Stimulated activated CD4-positive, alpha-beta T cell treated with anti-CD3 and anti-CD28 coated beads, Interleukin-12 subunit alpha, Interleukin-12 subunit beta, amount 100 ng/mL, for 4 hours (primary cell): ENCODE data around the gene HEPACAM2.

Experiments
- DNase-seq: peaks from one replicate; pipeline ENCODE4 v3.0.0-alpha.2; 2020

HEPACAM2 gene

DNA sequence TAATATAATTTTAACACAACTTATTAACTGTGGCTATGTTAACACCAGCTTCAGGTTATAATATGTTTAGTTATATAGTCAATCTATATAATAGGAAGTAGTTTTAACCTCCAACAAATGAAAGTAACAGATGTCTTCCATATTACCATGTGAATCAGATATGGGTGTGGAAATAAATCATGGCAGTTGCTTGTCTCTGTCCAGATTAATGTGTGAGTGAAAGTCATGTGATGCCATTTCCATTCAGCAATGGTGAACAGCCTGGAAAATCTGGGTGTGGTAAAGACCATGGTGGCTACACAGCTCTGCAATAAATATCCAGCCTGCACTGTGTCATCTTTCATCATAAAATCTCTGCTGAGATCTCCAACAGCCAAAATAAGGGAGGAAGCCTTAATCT, 27.8 kb downstream of the HEPACAM2 start:
- no peak for DNase-seq

DNA sequence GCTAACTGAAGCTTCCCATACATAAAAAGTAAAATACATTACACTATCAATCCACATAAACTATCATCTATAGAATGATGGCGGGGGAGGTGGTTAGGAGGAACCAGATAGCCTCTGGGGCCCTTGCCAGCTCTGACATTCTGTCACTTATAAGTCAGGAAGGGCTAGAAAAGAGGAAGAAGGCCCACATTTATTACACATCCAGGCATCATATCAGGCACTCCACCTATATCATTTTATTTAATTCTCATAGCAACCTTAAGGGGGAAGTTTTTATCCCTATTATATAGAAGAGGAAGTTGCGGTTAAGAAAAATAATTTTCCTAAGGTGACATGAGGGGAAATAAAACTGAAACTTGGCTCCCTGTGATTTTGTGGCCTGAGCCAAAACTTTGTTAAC, 29.9 kb downstream of the HEPACAM2 start:
- DNase-seq = no peak

DNA sequence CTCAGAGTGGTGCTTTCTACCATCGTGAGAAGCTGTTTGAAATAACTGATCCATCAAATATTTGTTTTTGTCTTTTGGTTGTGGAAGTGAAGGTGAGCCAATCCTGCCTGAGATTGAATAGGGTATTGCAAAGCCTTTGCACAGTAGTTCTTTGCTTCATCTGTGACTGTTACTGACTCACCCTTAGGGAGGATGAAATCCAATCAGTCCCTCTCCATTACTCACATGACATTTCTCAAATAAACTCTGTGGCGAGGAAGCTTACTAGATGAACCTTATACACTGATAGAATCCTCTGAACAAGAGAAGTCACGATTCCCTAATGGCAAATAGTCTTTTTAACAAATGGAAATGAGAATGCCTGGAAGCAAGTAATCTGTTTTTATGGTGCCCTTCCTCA, 31.9 kb downstream of the HEPACAM2 start:
- no peak for DNase-seq

DNA sequence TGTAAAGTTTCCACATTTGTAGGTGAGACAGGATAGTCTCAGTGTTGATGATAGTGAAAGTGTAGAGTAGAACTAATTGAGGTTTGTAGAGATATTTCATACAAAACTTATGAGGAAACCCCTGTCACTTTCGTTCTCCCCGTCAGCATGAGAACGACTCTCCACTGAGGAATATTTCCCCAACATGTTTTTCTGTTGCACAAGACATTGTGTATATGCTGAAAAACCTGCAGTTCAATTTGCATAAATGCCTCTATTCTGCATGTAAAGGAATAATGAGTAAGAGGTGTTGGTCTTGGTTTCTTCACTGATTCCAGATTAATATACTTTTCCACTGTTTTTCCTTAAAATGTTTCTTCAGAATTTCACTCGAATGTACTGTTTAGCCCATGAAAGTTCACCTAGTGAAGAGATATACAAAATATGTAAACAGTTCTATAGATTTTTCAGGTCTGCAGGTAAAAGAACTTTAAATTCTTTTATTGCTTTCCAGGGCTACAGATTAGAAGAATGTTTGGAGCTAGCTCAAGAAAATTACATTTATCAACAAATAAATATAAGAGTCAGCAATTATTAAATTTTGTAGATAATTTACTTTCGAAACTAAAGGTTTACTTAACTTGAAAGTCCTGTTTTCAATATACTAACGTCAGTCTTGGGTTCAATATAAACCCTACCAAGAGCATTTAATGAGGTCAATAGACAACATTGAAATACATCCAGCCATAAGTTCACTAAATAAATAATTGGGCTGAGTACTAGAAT, 37.2 kb downstream of the HEPACAM2 start:
- DNase-seq = no peak

DNA sequence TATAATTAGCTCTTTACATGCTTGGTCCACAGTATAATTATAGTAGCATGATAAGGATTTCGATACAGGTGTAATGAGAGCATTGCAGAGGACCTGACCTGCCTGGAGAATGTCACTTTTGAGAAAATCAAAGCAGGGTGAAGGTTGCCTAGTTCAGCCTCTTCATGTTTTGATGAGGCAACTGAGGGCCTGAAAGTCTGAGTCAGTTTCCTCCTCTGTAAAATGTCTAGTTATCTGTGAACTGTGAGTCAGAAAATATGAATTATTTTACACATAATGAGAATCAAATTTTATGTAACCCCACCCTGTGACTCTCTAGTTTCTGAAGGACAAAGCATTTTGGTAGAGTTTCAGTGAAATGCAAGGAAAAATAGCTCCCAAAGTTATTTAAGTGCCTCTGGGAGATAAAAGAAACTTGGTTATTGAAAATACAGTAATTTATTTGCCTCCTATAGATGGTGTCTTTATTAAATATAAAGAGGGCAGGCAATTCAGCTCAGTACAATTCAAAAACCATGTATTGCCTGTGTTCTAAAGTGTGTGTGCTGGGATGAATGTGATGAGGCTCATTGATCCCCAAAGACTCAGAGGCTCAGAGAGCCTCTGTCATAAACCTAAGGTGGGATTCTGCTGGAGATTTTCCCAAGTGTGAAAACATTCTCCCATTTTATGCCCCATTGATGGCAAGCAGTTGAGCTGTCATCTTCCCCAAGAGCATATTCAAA, 40.8 kb downstream of the HEPACAM2 start:
- no peak for DNase-seq

DNA sequence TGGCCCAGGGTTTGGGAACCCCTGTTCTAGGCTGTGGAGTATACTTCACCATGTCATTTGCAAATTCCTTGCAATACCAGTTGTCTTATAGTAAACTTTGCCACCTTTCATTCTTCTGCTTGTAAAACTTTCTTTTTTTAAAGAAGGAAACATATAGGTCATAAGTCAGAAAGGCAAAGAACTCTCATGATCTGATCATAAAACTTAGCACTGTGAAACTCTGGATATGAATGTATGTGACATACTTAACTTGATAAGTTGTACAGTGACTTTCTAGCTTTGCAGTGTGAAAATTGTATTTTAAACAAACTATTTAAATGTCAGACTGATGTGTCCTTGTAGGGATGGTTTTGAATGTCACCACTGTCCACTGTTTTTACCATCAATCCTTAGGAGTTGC, 47.1 kb downstream of the HEPACAM2 start:
- no peak for DNase-seq

DNA sequence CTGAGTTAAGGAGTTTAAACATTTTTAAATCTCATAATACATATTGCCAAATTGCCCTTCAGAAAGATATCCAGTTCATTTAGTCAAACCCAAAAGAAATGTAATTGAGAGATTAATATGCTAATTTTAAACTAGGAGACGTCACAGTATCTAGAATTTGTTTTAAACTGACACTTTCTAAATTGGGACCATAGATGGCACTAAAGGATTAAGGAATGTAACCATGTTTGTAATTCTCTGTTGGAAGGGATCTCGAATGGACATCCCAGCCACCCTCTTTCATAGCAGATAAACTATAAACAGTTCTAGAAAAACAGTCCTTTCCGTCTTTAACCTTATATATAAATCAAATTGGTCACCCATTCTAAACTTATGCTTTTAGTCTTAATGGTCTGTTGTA, 48.1 kb downstream of the HEPACAM2 start:
- no peak for DNase-seq

DNA sequence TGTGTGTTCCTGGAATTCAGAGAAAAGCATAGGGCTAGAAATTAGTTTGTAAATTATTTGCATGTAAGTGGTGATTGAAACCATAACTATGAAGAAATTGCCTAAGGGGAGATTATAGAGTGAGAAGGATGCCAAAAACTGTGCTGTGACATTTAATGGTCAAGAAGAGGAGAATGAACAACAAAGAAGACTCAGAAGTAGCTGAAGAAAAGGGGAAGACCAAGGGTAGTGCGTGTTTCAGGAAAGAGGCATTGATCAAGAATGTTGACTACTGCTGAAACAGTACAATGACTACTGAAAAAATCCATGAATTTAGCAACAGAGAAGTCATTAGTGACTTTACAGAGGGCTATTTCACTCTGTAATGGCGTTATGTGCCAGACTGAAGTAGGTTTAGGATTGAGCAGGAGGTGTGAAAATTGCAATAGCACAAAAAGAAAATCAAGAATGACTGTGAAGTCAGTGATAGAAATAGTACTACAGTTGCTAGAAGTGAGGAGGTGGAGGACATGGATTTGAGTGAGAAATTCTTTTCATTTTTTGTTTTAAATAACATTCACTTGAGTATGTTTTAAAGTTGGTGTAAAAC, 49.2 kb downstream of the HEPACAM2 start:
- DNase-seq = no peak

DNA sequence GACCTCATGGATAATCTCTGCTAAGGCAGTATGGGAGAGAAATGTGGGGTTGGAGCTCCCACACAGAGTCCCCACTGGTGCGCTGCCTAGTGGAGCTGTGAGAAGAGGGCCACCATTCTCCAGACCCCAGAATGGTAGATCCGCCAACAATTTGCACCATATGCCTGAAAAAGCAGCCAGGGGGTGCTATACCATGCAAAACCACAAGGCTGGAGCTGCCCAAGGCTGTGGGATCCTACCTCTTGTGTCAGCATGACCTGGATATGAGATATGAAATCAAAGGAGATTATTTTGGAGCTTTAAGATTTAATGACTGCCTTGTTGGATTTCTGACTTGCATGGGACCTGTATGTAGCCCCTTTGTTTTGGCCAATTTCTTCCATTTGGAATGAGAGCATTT, 51.0 kb downstream of the HEPACAM2 start:
- no peak for DNase-seq

DNA sequence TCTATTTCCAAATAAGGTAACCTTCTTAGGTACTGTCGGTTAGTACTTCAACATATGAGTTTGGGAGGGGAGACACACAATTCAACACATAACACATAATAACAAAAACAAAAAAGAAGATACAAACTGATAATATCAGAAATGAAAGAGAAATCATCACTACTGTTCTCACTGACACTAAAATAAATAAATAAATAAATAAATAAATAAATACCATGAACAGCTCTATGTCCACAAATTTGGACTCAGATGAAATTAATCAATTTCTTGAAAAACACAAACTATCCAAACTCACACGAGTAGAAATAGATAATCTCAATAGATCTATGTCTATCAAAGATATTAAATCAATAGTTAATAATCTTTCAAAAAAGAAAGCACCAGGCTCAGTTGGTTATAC, 53.6 kb downstream of the HEPACAM2 start:
- DNase-seq = no peak

DNA sequence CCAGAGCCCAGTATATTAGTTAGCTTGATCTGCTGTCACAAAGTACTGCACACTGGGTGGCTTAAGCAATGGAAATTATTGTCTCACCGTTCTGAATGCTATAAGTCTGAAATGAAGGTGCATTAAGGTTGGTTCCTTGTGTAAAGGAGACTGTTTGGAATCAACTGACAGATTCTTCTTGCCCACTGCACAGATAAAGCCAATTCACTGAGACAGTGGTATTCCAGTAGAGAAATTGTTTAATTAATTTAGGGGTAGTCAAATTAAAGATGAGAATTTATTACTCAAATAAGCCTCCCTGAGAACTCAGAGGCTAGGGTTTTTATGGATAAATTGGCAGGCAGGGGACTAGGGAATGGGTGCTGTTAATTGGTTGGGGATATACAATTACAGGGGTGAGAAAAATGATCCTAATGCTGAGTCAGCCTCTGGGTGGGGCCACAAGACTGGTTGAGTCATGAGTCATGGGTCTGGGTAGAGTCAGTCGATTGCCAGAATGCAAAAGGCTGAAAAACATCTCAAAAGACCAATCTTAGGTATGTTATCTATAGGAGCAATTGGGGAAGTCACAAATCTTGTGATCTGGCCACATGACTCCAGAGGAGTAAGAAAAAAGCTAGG, 54.6 kb downstream of the HEPACAM2 start:
- no peak for DNase-seq

DNA sequence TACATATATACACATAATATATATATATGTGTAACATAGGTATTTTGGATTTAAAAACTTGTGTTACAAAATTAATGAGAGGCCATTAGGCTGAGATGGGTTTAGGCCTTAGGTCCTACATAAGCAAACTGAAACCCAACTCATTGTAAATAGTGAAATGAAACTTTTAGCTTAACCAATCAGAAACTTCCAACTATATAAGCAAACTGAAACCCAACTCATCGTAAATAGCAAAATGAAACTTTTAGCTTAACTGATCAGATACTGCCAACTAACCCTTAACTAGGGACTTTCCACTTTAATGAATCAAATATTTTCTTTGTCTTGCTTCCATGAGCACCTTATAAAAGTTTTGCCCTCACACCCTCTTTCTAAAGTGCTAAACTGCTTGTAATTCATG, 60.8 kb downstream of the HEPACAM2 start:
- no peak for DNase-seq

DNA sequence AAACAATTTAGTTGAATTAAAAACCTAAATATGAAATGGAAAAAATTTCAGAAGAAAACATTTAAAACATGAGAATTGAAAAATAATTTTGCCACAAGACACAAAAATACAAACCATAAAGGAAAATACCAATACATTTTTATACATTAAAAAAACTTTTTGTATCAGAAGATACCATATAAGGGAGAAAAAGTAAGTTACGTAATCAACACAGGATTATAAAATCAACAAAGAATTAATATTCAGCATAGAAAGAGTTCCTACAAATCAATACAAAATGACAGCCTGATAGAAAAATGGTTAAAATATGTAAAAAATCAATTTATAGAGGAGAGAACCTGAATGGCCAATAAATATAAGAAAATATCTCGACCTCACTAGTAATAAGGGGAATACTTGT, 61.5 kb downstream of the HEPACAM2 start:
- no peak for DNase-seq

DNA sequence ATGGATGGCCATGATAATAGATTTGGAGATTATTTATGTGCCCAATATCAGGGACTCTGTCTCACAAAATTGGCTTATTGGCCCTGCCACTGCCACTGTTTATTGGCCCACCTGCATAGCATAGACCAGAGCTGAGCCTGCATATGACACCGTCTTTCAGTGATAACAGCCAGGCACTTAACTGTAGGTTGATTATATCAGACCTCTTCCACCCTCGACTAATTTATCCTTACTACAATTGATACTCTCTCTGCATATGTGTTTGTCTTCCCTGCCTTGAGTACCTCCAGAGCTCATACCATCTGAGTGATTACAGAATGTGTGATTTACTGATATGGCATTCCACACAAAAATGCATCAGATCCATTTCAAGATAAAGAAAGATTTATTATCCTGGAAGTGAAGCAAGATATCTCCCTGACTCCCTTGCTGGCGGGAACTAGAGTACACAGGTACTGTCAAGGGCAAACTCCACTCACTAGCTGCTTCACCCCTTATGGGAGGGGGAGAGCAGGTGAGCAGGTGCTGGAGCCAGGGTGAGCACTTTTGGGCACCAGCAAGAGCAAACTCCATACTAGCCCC, 65.0 kb downstream of the HEPACAM2 start:
- no peak for DNase-seq

DNA sequence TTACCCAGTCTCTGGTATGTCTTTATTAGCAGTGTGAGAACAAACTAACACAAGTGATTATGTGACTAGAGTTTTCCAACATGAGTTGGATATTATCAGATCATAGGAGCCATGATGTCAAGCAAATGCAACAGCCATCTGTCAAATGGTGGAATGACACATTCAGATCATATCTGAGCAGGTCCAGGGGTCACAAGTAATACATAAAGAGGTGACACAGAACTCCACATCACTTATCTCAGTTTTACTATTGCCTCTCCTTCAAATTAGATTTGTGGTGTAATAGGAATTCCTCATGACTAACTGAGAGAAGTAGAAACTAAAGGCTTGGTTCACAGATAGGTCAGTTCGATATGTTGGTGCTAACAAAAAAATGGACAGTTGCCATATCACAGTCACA, 65.9 kb downstream of the HEPACAM2 start:
- DNase-seq = no peak

DNA sequence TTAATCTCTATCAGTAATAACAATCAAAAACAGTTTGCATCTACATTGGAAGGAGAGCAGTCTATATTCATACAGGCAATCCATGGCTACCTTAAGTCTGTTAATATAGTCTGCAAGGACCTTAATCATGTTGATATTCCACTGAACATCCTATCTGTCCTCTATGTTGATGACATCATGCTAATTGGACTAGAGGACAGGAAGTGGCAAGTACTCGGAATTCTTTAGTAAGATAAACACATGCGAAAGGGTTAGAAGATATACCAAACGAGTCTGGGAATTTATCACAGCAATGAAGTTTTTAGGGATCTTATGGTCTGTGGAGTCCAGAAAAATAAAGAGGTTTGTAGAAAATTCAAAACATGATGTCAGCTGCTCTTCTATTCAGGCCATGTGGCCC, 66.8 kb downstream of the HEPACAM2 start:
- no peak for DNase-seq

DNA sequence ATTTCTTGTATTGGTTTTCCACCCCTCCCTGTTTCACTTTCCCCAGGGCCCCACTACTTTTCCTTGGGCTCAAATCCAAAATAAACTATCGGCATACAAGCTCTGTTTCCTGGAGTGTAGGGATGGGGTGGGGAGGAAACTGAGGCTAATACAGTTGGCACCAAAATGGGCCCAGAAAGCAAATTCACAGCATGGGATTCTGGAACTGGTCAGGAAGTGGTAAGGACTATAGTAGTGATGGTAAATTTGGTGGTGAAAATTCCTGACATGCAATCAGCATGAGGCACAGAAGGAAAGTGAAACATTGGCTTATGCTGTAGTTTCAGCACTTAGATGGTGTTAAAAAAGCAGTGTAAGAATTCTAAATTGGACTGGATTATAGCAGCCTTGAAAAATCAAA, 69.4 kb downstream of the HEPACAM2 start:
- DNase-seq = no peak

DNA sequence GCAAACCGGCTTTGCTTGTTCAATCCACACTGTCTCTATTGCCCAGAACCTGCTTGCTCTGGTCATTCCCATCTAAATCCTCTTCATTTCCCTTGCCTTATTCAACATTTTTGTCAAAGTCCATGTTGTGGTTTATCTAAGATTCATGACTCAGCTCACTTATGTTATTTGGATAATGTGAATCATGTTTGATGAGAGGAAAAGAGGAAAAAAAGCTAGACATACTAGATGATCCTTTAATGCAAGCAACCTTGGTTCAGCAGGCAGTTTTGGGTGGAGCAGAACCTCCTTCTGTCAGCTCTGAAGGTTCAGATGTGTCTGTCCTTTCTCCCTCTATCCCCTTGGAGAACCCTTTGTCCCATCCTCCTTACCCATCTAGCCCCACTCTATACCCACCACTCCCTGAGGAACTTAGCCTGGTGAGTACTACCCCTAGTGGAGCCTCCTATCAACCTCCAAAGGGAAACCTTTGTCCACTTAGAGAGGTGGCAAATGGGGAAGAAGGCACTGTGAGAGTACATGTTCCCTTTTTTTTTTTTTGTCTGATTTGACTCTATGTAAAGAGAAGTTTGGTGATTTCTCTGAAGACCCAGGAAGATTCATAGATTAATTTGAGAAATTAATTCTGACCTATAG, 76.0 kb downstream of the HEPACAM2 start:
- no peak for DNase-seq

DNA sequence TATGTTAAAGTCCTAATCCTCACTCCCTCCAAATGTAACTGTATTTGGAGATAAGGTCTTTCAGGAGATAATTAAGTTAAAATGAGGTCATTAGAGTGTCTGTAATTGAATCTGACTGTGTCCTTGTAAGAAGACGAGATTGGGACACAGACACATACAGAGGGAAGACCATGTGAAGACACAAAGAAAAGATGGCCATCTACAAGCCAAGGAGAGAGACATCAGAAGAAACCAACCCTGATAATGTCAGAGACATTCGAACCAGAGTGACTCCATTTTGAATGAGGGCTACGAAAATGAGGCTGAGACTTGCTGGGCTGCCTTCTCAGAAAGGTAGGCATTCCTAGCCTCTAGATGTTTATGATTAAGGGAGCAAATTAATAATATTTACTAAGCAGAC, 77.5 kb downstream of the HEPACAM2 start:
- DNase-seq = no peak

DNA sequence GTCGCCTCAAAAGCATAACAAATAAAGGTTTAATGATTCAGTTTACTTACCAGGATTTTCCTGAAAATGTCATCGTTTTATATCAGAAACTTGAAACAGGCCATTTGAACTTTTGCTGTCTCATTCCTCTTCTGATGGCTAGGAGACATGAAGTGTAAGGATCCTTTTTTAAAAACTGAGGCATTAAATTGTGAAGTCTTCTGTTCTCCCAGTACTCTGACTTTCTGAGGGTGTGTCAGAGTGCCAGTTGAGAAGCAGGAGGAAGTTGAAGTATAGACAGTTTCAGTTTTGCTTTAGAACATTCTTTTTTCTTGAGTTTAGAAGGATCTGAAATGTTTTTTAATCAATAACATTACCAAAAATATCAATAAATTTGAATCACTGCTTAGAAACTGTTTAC, 78.1 kb downstream of the HEPACAM2 start, which contains the start of gene SAMD9L:
TSS of gene SAMD9L (minus strand) at position 242 of the 400 bp plus-strand sequence. CDS start 12,414 bp downstream, outside the sequence.
- DNase-seq = no peak

DNA sequence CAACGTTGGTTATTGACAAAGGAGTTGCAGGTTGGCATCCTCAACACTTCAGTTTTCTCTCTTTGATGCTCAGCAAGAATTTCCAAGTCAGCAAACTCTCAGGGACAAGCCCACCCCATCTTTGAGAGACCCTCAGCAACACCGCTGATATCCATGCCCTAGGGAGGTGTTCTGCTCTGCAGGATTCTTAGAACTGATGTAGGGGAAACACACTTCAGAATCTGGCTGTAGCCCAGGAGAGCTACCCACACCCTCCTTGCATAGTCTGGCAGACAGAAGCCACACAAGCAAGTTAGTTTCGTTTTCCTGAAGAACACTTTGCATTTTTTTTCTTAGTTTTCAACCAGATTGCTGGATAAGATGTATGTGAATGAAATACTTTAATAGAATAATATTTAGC, 78.9 kb downstream of the HEPACAM2 start:
- peak; percentile 3 for DNase-seq

DNA sequence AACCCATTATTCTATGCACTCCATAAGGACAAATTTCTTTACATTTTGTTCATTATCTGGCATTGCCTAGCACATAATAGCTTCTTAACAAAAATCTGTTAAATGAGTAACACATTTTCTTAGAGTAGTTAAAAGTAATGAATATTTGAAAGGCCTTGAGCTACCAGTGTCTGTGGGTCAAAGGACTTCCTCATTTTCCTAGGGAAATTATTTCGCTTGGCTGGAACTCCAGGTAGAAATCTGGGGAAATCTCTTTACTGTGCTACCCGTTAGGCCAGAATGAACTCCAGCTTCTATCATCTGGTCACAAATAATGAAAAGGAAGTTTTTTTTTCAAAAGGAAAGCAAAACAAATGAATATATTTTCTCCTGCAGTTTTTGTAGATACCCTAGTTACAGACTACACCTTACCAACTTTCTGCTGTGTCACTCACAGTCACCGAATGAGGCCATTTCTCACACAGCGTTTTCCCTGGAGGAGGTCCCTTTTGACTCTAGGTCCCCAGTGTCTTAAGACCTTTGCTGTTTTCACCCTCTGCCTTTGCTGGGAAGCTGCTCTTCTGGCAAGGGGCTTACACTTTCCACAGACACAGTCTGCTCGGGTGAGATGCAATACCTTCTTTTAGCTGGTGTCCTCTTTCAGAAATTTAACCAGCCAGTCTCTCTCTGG, 79.7 kb downstream of the HEPACAM2 start:
- no peak for DNase-seq
